Peyer's patch (tissue), 4 donors: ENCODE results near the gene FCER2.

ENCODE experiments used
- CTCF ChIP-seq, 6 experiments: fragments of 450-650 bp in 4 of 6; fragments of 200-600 bp in 2 of 6; sonication (generic) in 1 of 6; IDR thresholded peaks; one replicate each; pipeline ENCODE4 v1.5.1; 2017 to 2019; ENCODE audit warnings: antibody characterized with exemption in 6 of 6, mild to moderate bottlenecking in 3 of 6, moderate library complexity in 1 of 6
- POLR2A ChIP-seq, 2 donors: fragments of 450-650 bp; IDR thresholded peaks; one replicate each; pipeline ENCODE4 v1.5.1; 2017; ENCODE audit warnings: antibody characterized with exemption in 2 of 2, mild to moderate bottlenecking in 2 of 2, moderate library complexity in 2 of 2

GRCh38 chr19:7645656-7646425 is 56.1 kb downstream of the FCER2 start:
- TF ChIP-seq CTCF (IDR thresholded peaks at IDR 0.05) (no peak), POLR2A (IDR thresholded peaks at IDR 0.05) (no peak)
